Cardiac fibroblast (primary cell): ENCODE measurements around the gene SEC31B.
A peak's percentile ranks its signal among the peaks of the same experiment; 100 is the strongest.

Experiments
- DNase-seq, 2 donors: peaks; one replicate each; pipeline versions ENCODE4 v3.0.0 to v3.0.0-alpha.2; 2010; ENCODE audit warnings: low read depth in 2 of 2
- H3K4me3 ChIP-seq, 2 donors: replicated peaks in 1 of 2; 1 replicate in 1 of 2; 2 replicates in 1 of 2; pipeline ENCODE4 v1.5.1; 2011; ENCODE audit warnings: low read depth in 2 of 2, low read length in 2 of 2, mild to moderate bottlenecking in 2 of 2, moderate library complexity in 1 of 2
- TF ChIP-seq, protein P1 (sequence below): IDR thresholded peaks from one replicate; pipeline ENCODE4 v1.5.1; 2011; ENCODE audit warnings: low read depth, mild to moderate bottlenecking, low read length, inconsistent platforms

SEC31B gene

GRCh38 chr10:100565206-100565985, 45.7 kb upstream of the SEC31B start:
- DNase-seq = no peak
- TF ChIP-seq, protein P1, sequence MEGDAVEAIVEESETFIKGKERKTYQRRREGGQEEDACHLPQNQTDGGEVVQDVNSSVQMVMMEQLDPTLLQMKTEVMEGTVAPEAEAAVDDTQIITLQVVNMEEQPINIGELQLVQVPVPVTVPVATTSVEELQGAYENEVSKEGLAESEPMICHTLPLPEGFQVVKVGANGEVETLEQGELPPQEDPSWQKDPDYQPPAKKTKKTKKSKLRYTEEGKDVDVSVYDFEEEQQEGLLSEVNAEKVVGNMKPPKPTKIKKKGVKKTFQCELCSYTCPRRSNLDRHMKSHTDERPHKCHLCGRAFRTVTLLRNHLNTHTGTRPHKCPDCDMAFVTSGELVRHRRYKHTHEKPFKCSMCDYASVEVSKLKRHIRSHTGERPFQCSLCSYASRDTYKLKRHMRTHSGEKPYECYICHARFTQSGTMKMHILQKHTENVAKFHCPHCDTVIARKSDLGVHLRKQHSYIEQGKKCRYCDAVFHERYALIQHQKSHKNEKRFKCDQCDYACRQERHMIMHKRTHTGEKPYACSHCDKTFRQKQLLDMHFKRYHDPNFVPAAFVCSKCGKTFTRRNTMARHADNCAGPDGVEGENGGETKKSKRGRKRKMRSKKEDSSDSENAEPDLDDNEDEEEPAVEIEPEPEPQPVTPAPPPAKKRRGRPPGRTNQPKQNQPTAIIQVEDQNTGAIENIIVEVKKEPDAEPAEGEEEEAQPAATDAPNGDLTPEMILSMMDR = no peak

DNA sequence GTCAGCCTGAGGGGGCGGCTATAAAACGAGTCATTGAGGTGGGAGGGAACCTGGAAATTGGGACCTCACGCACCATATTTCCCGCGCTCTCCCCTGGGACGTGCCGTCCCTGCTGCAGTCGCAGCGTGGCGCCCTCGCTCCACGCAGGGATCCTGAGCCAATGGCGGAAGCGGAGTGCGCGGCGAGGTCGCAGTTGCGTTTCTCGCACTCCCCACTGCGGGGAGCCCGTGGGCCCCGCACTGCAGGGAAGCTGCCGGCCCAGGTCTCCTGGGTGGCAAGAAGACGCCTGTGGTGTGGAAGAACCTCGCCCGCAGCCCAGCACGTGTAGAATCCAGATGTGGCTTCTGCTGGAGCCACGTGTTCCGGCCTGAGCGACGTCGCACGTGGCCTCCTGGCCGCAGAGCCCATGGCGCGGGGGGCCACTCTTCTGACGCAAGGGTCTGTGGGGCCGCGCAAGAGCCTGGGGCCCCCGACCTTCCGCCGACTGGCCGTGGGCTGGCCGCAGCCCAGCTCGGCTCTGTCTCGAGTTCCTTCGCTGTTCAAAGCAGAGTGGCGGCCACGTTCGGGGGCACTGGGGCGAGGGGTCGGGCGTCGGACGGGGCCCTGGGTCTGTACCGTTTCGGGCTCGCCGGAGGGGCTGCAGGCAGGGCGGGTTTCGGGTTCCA, 42.5 kb upstream of the SEC31B start:
- DNase-seq = peak; percentile 68 to 75
- TF ChIP-seq, protein P1 = peak; percentile 79
- H3K4me3 ChIP-seq = no peak overlapping the region

More at GRCh38 chr10:100565206-100565985, 45.7 kb upstream of the SEC31B start:
- no peak overlapping the region for H3K4me3 ChIP-seq

DNA sequence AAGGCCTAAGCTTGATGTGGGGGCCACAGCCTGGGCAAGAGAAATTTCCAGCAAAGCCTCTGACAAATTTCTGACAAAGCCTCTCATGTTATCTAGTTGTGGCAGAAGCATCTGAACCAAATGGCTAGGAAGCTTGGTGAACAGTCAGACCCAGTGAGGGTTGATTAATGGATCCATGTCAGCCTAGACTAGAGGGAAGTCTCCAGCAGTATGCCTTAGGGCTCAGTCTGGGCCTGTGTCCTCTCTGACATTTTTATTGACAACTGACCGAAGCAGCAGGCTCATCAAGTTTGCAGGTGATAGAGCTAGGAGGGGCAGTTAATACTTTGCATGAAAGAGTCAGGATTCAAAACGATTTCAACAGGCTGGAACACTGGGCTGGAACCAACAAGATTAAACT, 41.3 kb upstream of the SEC31B start:
- no peak for DNase-seq
- TF ChIP-seq, protein P1 = no peak
- no peak overlapping the region for H3K4me3 ChIP-seq

DNA sequence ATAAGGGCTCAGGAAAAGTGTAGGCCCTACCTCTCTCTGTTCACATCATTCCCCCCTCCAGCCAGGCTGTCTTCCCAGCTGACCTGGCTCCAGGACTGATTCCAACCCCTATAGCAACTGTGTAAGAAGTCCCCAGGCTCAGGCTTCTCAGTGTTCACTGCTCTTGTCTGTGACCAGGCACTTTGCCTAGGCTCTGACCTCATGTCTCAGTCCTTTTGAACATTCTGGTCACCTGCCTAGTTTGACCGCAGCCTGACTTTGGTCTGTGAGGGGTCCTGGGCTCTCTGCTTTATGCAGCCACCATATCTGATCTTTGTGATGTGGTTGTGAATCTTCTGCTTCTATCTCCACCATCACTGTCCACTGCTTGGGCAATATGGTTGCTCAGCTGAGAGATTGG, 40.6 kb upstream of the SEC31B start:
- no peak for DNase-seq
- TF ChIP-seq, protein P1 = no peak
- no peak overlapping the region for H3K4me3 ChIP-seq

GRCh38 chr10:100554902-100555301, 35.2 kb upstream of the SEC31B start:
- no peak overlapping the region for H3K4me3 ChIP-seq
- TF ChIP-seq, protein P1 = no peak
- no peak for DNase-seq

DNA sequence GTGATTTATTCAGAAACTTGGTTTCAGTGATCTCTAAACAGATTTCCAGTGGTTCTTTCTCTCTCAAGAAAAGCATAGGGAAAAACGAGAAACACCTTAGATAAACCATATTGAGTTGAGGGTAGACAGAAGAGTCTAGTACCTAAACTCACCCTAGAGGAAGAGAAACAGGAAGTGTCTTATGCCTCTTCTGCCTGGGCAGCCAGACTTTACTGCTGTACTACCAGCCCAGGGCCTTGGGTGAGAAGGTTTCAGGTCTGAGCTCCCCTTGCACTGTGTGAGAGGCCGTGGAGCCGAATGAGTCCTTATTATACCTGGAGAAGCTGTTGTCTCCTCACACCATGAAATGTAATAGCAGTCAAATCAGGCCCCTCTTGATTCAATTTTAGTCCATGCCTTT, 34.3 kb upstream of the SEC31B start:
- TF ChIP-seq, protein P1 = no peak
- H3K4me3 ChIP-seq = no peak overlapping the region
- DNase-seq = no peak
